Esophagus squamous epithelium (tissue), 4 donors: ENCODE measurements around the gene DMRTC1B.
"Not testable (repeated sequence)": the region's sequence is repeated elsewhere in the genome, so short reads cannot be mapped to it uniquely, and the experiment has no call there.

ENCODE experiments used
- POLR2A ChIP-seq, 4 donors: fragments of 450-650 bp; IDR thresholded peaks; one replicate each; pipeline ENCODE4 v1.6.1; 2017; ENCODE audit warnings: antibody characterized with exemption in 4 of 4, mild to moderate bottlenecking in 4 of 4, moderate library complexity in 3 of 4
- TF ChIP-seq, protein P1 (sequence below), 6 experiments: fragments of 450-650 bp in 4 of 6; fragments of 200-600 bp in 2 of 6; sonication (generic) in 2 of 6; IDR thresholded peaks; one replicate each; pipeline ENCODE4 v1.5.1; 2016 to 2019; ENCODE audit warnings: antibody characterized with exemption in 6 of 6, mild to moderate bottlenecking in 4 of 6, moderate library complexity in 4 of 6

DNA sequence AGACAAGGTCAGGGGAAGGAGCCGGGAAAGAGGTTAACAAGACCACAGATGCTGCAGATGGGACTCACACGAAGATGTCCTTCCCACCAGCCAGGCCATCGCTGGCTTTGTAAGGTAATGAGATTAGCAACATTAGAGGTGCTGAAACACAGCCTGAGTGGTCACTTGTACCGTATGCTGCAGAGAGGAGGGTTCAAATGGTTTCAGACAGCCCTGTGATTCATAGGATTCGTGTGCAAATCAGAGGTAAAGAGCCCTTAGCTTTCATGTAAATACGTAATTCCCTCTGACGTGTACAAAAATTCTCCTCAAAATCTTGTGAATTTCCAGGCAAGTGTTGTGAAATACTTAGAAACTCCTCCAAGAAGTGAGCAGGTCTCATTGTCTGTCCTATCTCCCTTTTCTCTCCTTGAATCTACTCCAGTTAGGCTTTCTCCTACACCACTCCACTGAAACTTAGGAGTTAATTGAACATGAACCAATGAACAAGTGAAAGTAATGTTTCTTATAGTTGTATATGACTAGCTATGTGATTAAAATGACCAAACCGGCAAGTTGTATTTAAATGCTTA lies 6.8 kb downstream of the DMRTC1B start:
- TF ChIP-seq, protein P1, sequence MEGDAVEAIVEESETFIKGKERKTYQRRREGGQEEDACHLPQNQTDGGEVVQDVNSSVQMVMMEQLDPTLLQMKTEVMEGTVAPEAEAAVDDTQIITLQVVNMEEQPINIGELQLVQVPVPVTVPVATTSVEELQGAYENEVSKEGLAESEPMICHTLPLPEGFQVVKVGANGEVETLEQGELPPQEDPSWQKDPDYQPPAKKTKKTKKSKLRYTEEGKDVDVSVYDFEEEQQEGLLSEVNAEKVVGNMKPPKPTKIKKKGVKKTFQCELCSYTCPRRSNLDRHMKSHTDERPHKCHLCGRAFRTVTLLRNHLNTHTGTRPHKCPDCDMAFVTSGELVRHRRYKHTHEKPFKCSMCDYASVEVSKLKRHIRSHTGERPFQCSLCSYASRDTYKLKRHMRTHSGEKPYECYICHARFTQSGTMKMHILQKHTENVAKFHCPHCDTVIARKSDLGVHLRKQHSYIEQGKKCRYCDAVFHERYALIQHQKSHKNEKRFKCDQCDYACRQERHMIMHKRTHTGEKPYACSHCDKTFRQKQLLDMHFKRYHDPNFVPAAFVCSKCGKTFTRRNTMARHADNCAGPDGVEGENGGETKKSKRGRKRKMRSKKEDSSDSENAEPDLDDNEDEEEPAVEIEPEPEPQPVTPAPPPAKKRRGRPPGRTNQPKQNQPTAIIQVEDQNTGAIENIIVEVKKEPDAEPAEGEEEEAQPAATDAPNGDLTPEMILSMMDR (IDR thresholded peaks at IDR 0.05), result not testable (repeated sequence)
- not testable (repeated sequence) for TF ChIP-seq POLR2A (IDR thresholded peaks at IDR 0.05)
